NCI-H446 treated with DMSO at 0.1 percent for 48 hours (cell line): ENCODE results near the gene NUPR1.
"Not testable (repeated sequence)": the region's sequence is repeated elsewhere in the genome, so short reads cannot be mapped to it uniquely, and the experiment has no call there.

Source experiments
- DNase-seq: peaks from one replicate; lab custom pipeline; 2025; lab: John Stamatoyannopoulos, UW

Gene NUPR1

DNA sequence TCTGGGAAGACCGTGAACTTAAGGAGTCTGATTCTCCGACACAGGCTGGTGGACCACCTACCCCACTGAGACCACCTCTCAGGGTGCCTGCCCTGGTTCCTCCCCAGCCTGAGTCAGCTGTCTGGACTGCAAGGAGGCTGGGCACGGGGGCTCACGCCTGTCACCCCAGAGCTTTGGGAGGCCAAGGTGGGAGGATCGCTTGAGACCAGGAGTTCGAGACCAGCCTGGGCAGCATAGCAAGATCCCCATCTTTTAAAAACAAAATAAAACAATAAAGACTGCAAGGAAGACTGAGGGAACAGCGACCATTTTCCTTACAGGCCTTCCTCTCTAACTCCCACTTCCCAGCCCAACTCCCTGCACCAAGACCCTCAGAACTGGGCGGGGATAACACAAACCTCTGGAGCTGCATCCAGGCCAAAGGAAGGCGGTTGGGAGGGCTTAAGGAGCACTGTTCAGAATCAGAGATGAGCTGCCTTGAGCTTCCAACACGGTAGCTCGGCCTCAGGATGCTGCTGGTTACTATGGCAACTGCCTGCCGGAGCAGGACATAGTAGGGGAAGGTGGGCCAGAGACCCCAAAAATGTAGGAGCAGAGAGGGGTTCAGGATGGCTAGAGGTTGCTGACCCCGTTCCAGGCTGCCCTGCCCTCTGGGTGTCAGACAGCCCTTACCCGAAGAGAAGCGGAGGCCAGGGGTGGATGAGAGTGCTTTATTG lies 40.0 kb downstream of the NUPR1 start:
- no peak for DNase-seq

DNA sequence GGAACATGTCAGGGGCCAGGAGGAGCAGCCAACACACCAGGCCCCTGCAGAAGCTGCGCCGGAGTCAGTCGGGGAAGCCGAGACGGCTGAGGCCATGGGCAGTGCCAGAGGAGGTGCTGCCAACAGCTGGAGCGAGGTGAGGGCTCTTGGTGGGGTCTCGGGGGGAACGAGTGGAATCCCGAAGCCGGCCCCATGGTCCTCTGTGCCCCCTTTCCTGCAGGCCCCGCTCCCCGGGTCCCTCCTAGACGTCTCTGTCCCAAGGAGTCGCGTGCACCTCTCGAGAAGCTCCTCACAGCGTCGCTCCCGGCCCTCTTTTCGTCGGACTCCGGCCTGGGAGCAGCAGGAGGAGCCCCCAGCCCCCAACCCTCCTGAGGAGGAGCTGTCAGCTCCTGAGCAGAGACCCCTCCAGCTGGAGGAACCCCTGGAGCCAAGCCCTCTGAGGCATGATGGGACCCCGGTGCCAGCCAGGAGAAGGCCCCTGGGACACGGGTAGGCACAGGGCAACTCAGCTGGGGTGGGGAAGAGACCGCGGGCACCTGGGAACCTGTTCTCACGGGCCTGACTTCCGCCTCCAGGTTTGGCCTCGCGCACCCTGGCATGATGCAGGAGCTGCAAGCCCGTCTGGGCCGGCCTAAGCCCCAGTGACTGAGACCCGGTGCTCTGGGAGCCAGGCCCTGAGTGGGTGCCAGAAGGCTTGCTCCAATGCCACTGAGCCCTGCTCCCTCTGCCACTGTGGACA lies 40.7 kb downstream of the NUPR1 start:
- DNase-seq: no peak

DNA sequence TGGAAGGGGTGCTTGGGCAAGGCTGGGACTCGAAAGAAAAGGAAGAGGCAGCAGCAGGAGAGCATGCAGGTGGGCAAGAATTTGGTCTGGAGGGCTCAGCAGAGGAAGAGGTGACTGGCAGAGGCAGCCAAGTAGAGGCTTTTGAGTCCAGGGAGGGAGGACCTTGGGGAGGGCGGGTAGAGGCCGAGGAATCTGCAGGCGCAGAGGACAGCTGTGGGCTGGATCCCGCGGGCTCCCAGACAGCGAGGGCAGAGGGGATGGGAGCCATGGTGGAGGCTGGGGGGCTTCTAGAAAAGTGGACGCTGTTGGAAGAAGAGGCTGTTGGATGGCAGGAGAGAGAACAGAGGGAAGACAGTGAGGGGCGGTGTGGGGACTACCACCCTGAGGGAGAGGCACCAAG lies 41.4 kb downstream of the NUPR1 start:
- no peak for DNase-seq

DNA sequence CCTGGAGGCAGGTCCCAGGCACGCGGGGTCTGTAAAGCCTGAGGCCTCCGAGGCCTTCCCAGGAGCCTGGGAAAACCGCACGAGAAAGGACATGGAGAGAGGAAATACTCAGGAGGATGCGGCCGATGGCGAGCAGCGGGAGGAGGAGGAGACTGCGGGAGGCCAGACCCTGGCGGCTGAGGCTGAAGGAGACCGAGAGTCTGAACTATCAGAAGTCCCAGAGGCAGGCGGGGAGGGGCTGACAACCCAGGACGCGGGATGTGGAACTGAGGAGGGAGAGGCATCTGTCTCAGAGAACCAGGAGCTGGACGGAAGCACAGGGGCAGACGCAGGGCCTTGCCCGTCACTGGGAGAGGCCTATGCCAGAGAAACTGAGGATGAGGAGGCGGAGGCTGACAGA lies 41.9 kb downstream of the NUPR1 start:
- DNase-seq: no peak

DNA sequence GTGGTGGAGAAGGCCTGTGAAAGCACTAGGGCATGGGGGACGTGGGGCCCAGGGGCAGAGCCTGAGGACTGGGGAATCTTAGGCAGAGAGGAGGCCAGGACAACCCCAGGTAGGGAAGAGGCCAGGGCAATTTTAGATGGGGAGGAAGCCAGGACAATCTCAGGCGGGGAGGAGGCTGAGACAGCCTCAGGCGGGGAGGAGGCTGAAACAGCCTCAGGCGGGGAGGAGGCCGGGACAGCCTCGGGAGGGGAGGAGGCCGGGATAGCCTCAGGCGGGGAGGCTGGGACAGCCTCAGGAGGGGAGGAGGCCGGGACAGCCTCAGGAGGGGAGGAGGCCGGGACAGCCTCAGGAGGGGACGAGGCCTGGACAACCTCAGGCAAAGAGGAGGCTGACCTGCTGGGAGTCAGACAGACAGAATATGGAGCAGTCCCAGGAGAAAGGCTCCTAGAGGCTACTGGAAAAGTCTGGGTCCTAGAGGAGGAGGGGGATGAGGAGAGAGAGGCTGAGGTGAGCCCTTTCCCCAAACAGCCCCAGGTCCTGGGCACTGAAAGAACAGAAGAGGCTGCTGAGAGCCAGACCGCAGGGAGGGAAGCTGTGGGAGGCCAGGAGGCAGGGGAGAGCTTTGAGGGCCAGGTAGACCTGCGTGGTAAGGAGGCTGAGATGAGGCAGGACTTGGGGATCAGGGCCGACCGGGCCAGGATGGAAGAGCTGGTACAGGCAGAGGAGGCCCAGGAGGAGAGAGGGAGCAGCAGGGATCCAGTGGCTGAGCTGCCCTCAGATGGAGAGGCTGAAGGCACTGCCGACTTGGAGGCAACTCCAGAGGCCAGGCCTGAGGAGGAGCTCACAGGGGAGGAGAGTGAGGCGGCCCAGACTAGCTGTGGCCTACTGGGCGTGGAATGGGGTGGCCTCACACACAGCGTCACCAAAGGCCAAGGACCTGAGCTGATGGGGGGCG lies 42.7 kb downstream of the NUPR1 start:
- no peak for DNase-seq

DNA sequence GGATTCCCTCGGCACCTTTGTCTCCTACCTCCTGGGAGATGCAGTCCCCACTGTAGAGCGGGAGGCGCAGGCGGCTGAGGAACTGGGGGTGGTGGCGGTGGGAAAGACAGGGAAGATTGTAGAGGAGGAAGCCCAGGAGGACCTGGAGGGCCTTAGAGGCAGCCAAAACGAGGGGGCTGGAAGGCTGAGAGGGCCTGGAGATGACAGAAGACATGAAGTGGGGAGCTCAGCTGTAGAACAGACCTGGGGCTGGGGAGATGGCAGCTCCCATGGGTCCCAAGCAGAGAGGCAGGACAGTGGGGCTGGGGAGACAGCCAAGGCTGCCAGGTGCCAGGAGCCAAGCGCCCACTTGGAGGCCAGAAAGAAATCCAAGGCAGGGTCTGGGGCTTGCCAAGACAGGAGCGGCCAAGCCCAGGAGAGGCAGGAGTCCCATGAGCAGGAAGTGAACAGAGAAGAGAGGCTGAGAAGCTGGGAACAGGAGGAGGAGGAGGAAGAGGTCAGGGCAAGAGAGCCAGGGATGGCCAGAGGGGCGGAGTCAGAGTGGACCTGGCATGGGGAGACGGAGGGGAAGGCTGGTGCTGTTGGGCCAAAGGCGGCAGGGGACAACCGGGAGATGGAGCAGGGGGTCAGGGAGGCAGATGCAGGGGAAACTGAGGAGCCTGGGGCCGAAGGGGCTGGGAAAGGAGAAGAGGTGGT lies 43.5 kb downstream of the NUPR1 start:
- DNase-seq: no peak

DNA sequence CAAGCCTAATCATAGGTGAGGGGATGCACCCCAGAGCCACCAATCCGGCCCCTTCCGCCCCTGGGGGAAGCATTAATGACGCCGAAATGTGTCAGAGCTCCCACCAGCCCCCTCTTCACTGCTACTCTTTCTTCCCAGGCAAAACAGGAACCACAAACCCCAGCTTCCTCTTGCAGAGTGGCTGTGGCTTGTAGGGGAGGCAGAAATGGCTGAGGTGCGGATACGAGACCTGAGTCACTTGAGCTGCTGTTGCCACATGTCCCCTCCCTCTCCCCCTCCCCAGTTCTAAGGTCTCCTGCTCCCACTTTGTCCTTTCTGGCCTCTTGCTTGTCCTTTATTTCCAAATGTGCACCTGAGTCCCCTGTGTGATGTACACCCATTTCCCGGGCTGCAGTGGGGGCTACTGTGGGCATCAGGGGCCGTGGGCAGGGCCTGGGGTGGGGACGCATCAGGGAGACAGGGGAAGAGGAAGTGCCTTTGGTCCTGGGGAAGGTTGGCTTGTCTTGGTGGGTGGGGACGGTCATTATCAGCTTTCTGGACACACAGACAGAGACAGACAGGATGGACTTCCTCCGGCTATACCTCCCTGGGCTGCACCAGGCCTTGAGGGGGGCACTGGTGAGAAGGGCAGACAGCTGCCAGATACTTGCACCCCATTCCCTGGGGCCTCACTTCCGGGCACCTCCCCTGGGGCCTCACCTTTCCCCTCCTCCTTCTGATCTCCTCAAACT lies 44.5 kb downstream of the NUPR1 start, which contains the start of gene APOBR:
Gene APOBR, plus strand, starts transcription at position 523 of the 731 bp plus-strand sequence. Its CDS starts 39 bp downstream, at position 562.
- DNase-seq: no peak

DNA sequence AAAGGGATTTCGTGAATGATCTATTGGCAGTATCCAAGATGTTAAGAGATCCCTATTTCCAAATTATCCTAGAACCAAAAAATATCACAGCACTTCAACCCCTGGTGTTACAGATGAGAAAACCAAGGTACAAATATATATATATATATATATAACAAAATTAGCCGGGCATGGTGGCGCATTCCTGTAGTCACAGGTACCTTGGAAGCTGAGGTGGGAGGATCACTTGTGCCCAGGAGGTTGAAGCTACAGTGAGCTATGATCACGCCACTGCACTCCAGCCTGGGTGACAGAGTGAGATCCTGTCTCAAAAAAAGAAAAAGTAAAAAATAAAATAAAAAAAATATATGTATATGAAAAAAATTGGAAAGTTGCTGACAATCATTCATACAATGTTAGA lies 46.3 kb downstream of the NUPR1 start:
- no peak for DNase-seq

DNA sequence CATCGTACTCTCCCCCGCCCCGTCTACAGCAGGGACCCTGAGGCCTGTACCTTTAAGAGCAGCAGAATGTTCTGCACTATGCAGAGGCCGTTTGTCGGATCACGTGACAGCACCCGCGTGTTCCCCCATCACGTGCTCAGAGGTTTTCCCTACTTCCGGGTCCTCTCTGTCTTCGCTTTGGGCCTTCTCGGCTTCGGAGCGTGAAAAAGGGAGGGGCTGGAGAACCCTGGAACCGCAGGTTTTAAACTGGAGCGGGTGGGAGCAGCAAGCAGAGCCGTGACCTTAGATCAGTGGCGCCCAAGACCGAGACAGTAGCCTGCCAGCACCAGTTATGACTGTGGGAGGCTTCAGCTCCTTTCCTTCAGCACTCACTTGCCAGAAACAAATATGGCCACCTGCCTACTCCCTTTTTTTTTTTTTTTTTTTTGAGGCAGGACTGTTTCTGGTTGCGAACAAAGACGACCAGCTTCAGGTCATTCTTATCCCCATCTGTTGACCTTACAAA lies 46.8 kb downstream of the NUPR1 start, which contains the start of gene CLN3:
Gene CLN3, minus strand, starts transcription at position 105 of the 505 bp plus-strand sequence. CDS start 315 bp downstream, outside the sequence.
- peak; percentile 89 for DNase-seq

DNA sequence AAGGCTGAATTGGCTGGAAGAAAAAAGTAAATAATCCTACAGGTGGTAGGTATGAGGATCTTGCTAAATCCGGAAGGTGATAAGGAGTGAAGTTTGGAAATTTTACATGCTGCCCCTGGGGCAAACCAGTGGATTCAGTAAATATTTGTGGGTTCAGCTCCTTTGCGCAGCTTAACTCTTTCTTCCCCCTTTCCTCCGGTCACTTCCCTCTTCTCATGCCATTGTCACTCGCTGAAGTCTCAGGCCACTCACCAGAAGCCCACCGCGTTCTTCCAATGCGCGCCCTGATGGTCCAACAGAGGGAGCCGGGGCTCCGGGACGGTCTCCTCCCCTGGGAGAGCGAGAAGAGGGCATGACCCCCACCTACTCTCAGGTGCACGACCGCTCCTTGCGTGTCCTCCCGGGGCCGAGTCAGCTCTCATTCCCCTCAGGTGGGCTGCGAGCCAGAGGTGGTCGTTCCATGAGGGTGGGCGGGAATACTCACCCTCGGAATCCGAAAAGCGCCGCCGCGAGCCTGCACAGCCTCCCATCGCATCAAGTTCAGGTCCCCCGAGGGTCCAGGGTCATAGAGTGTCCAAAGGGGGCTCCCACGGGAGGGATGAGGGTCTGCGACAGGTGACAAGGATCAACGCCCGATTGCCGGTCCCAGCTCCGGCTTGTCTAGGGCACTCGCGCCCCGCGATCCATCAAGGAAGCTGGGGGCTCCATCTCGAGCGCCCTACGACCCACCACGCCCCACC lies 47.4 kb downstream of the NUPR1 start:
- DNase-seq: no peak

DNA sequence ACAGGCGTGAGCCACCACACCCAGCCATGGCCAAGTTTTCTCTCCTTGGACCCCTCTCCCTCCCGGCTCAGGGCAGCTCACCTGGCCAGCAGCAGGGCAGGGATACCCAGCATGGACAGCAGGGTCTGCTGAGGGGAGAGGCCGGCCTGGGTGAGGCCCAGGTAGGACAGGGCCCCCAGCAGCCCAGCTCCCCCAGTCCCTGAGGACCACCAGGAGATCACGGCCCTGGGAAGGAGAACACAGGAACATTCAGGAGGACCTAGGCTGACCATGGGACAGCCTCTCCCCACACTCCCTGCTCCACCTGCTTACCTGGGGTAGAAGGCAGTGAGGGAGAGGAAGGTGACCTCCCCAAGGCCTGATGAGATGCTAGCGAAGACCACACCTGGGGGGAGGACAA lies 52.5 kb downstream of the NUPR1 start:
- no peak for DNase-seq

DNA sequence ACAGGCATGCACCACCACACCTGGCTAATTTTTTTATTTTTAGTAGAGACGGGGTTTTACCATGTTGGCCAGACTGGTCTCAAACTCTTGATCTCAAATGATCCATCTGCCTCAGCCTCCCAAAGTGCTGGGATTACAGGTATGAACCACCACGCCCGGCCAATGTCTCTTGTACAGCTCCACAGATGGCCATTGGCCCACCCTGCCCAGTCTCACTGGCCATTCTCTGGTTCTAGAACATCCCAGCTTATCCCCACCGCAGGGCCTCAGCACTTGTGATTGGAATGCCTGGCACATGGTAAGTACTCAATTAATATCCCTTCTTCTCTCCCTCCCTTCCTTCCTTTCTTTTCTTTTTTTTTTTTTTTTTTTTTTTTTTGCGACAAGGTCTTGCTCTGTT lies 55.4 kb downstream of the NUPR1 start:
- not testable (repeated sequence) for DNase-seq
